ENCODE results near the gene DOK4. TPM values are rescaled to one million over a fixed set of nuclear protein-coding genes. Genes with fewer than 3 reads are reported as not detected.

Gene DOK4
- total RNA-seq, 1 donor from 2014 or later, result 69.4 TPM

DNA sequence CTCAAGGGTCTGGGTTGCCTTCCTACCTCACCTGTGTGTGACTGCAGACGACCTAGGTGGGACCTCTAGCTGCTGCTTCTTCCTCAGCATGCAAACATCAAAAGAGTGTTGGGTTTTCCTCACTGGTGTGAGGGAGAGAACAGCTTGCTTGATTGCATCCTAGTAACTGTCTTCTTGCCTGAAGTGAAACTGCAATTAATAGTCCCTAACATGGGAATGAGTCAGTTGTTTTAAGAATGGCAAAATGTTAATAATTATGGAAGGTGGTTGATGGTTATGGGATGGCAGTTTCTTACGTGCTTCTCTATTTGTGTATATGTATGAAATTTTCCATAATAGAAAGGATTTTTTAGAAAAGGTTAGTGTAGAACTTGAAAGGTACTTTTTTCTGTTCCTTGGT lies 17.9 kb downstream of the DOK4 start:
- no peak for TF ChIP-seq CTCF (IDR thresholded peaks at IDR 0.05; ENCODE audit: unreplicated experiment)
- H3K4me3 Mint-ChIP-seq (ENCODE audit: unreplicated experiment), result no peak overlapping the region

GRCh38 chr16:57464523-57464922 lies 21.8 kb downstream of the DOK4 start:
- Mint-ChIP-seq H3K9me3 (ENCODE audit: unreplicated experiment) (no peaks in the 10 kb centered on the region), H3K4me1 (ENCODE audit: unreplicated experiment) (peaks cover 9% of the 10 kb centered on the region), H3K27me3 (ENCODE audit: unreplicated experiment) (no peaks in the 10 kb centered on the region), H3K4me3 (ENCODE audit: unreplicated experiment) (peak overlapping the region; percentile 24), H3K27ac (ENCODE audit: unreplicated experiment) (no peak overlapping the region), H3K36me3 (ENCODE audit: low read depth, unreplicated experiment) (peaks cover 37% of the 10 kb centered on the region)
- TF ChIP-seq CTCF (IDR thresholded peaks at IDR 0.05; ENCODE audit: unreplicated experiment), result no peak
- DNase-seq (ENCODE audit: low spot score), result no peak

More for the DNA sequence above, 17.9 kb downstream of the DOK4 start:
- H3K27me3 Mint-ChIP-seq (ENCODE audit: unreplicated experiment), result peaks cover 4% of the 10 kb centered on the region
- H3K36me3 Mint-ChIP-seq (ENCODE audit: low read depth, unreplicated experiment), result peaks cover 39% of the 10 kb centered on the region
- peaks cover 6% of the 10 kb centered on the region for H3K4me1 Mint-ChIP-seq (ENCODE audit: unreplicated experiment)
- no peak for DNase-seq (ENCODE audit: low spot score)
- H3K27ac Mint-ChIP-seq (ENCODE audit: unreplicated experiment), result no peak overlapping the region
- H3K9me3 Mint-ChIP-seq (ENCODE audit: unreplicated experiment), result no peaks in the 10 kb centered on the region

DNA sequence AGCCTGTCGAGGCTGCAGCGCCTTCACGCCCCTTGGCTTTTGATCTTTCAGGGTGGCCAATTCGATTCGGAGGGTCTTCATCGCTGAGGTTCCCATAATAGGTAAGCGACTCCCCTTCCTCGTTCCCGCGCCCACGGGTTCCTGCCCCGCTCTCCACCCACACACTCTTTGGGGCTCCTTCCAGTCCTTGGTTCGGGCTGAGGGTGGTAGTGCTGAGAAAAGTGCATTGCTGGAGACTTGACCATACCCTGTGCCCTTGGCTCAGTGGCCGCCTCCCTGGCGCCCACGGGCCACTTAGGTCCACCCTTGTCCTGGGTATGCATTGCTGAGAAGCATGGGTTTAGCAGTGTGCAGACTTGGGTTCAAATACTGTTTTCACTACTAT lies 23.3 kb downstream of the DOK4 start:
- Mint-ChIP-seq H3K27me3 (ENCODE audit: unreplicated experiment) (no peaks in the 10 kb centered on the region), H3K36me3 (ENCODE audit: low read depth, unreplicated experiment) (peaks cover 25% of the 10 kb centered on the region), H3K27ac (ENCODE audit: unreplicated experiment) (peak overlapping the region; percentile 68), H3K9me3 (ENCODE audit: unreplicated experiment) (no peaks in the 10 kb centered on the region), H3K4me1 (ENCODE audit: unreplicated experiment) (peaks cover 9% of the 10 kb centered on the region), H3K4me3 (ENCODE audit: unreplicated experiment) (peak overlapping the region; percentile 100)
- no peak for DNase-seq (ENCODE audit: low spot score)
- TF ChIP-seq CTCF (IDR thresholded peaks at IDR 0.05; ENCODE audit: unreplicated experiment), result no peak

GRCh38 chr16:57462209-57462977 lies 23.9 kb downstream of the DOK4 start, which contains the start of gene POLR2C:
POLR2C (plus strand) TSS chr16:57462679; CDS start chr16:57462725, 46 bp downstream.
- Mint-ChIP-seq H3K4me1 (ENCODE audit: unreplicated experiment) (peaks cover 9% of the 10 kb centered on the region), H3K27me3 (ENCODE audit: unreplicated experiment) (peaks cover 2% of the 10 kb centered on the region), H3K9me3 (ENCODE audit: unreplicated experiment) (no peaks in the 10 kb centered on the region), H3K4me3 (ENCODE audit: unreplicated experiment) (peak within 1 kb of the TSS; percentile 100), H3K36me3 (ENCODE audit: low read depth, unreplicated experiment) (peaks cover 22% of the 10 kb centered on the region), H3K27ac (ENCODE audit: unreplicated experiment) (peak within 1 kb of the TSS; percentile 95)
- DNase-seq (ENCODE audit: low spot score), result peak; percentile 95
- peak; percentile 95 for TF ChIP-seq CTCF (IDR thresholded peaks at IDR 0.05; ENCODE audit: unreplicated experiment)

DNA sequence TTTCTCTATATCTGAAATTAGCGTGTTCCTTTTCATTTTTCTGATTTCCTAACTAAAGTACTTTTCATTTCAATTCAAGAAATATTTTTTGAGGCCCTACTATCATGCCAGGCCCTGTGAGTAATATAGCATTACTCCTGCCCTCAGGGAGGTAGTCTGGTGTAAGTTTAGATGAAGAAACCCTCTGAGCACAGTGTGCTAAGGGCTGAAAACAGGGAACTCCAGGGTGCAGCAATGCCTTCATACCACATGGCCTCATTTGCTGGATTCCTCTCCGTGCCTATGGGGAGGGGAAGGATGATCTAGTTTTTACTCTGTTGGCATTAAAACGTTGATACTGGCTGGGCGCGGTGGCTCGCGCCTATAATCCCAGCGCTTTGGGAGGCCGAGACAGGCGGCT lies 34.3 kb downstream of the DOK4 start:
- no peak for TF ChIP-seq CTCF (IDR thresholded peaks at IDR 0.05; ENCODE audit: unreplicated experiment)
- Mint-ChIP-seq H3K27ac (ENCODE audit: unreplicated experiment) (no peak overlapping the region), H3K4me3 (ENCODE audit: unreplicated experiment) (peak overlapping the region; percentile 17), H3K27me3 (ENCODE audit: unreplicated experiment) (peaks cover 1% of the 10 kb centered on the region), H3K4me1 (ENCODE audit: unreplicated experiment) (peaks cover 7% of the 10 kb centered on the region), H3K36me3 (ENCODE audit: low read depth, unreplicated experiment) (peaks cover 16% of the 10 kb centered on the region), H3K9me3 (ENCODE audit: unreplicated experiment) (no peaks in the 10 kb centered on the region)
- DNase-seq (ENCODE audit: low spot score), result no peak

All from endothelial cell (in vitro differentiated cells).